H1 (cell line): Measurements from ENCODE around the gene SPTBN5. TPM values are rescaled to one million over a fixed set of nuclear protein-coding genes. Genes with fewer than 3 reads are reported as not detected.

Source experiments
- CTCF ChIA-PET: fragments of 300-600 bp; sonication (Branson Sonifier 250); formaldehyde crosslinking; loops from one replicate; lab custom pipeline; 2021; ENCODE audit not compliant: partially characterized antibody; lab: Charles Lee
- POLR2A ChIA-PET: fragments of 300-600 bp; sonication (Branson Sonifier 250); formaldehyde crosslinking; loops from one replicate; lab custom pipeline; 2021; ENCODE audit warnings: inconsistent platforms; ENCODE audit not compliant: partially characterized antibody; lab: Charles Lee
- DNase-seq, 2 experiments: peaks; one replicate each; pipeline versions ENCODE4 v3.0.0 to v3.0.0-alpha.2; 2010 to 2022; ENCODE audit warnings: low spot score in 2 of 2, low read depth in 1 of 2, mixed read lengths in 1 of 2
- FAIRE-seq: peaks from 2 replicates; lab custom pipeline; 2011; peaks lifted over from hg19 to GRCh38; lab: Jason Lieb, UNC
- H2AFZ ChIP-seq: 2 replicates; pipeline ENCODE4 v1.8.1; 2012; ENCODE audit warnings: low read length, inconsistent platforms
- H2AK5ac ChIP-seq: 2 replicates; pipeline ENCODE4 v1.6.1; 2013; ENCODE audit warnings: low read depth, low read length
- H2BK120ac ChIP-seq: replicated peaks from 2 replicates; pipeline ENCODE3; 2013; ENCODE audit warnings: low read depth, low read length, inconsistent platforms
- H2BK12ac ChIP-seq: 2 replicates; pipeline ENCODE4 v1.6.1; 2013; ENCODE audit warnings: low read depth, low read length
- H2BK15ac ChIP-seq: 2 replicates; pipeline ENCODE4 v1.6.1; 2013; ENCODE audit warnings: low read length
- H2BK20ac ChIP-seq: 2 replicates; pipeline ENCODE4 v1.6.1; 2013; ENCODE audit warnings: low read length
- H2BK5ac ChIP-seq: 2 replicates; pipeline ENCODE4 v1.6.1; 2013; ENCODE audit warnings: low read depth, low read length
- H3K14ac ChIP-seq: 2 replicates; pipeline ENCODE4 v1.6.1; 2013; ENCODE audit warnings: inconsistent platforms; ENCODE audit not compliant: insufficient read length
- H3K18ac ChIP-seq: 2 replicates; pipeline ENCODE4 v1.6.1; 2013; ENCODE audit warnings: low read length; ENCODE audit errors: extremely low read depth
- H3K23ac ChIP-seq: 2 replicates; pipeline ENCODE4 v1.6.1; 2013; ENCODE audit warnings: inconsistent platforms; ENCODE audit not compliant: insufficient read length
- H3K23me2 ChIP-seq: 2 replicates; pipeline ENCODE4 v1.6.1; 2013; ENCODE audit warnings: low read depth, low read length
- H3K27ac ChIP-seq: 2 replicates; pipeline ENCODE4 v1.6.1; 2011; ENCODE audit warnings: low read depth, low read length, inconsistent platforms
- H3K27me3 ChIP-seq, 4 experiments: replicated peaks in 1 of 4; 1 replicate in 1 of 4; 2 replicates in 3 of 4; pipeline versions ENCODE4 v1.6.1 to v1.8.1; 2011 to 2013; ENCODE audit warnings: low read length in 3 of 4, mild to moderate bottlenecking in 3 of 4, inconsistent platforms in 2 of 4, mixed read lengths in 2 of 4, moderate library complexity in 1 of 4; ENCODE audit not compliant: control insufficient read depth in 3 of 4, insufficient read depth in 3 of 4; ENCODE audit errors: extremely low read depth in 1 of 4
- H3K36me3 ChIP-seq, 4 experiments: 2 replicates each; pipeline versions ENCODE4 v1.6.1 to v1.8.1; 2011 to 2013; ENCODE audit warnings: mild to moderate bottlenecking in 4 of 4, low read length in 3 of 4, moderate library complexity in 2 of 4, control low read depth in 1 of 4, inconsistent platforms in 1 of 4; ENCODE audit not compliant: insufficient read depth in 4 of 4, control insufficient read depth in 2 of 4
- H3K4ac ChIP-seq: replicated peaks from 2 replicates; pipeline ENCODE3; 2013; ENCODE audit warnings: low read length, low read depth, mixed read lengths, inconsistent platforms; ENCODE audit not compliant: insufficient read length
- H3K4me1 ChIP-seq, 4 experiments: replicated peaks in 1 of 4; 1 replicate in 1 of 4; 2 replicates in 3 of 4; pipeline versions ENCODE4 v1.6.1 to v1.8.1; 2011 to 2013; ENCODE audit warnings: low read length in 3 of 4, inconsistent platforms in 2 of 4, mixed read lengths in 1 of 4; ENCODE audit not compliant: insufficient read depth in 4 of 4, control insufficient read depth in 3 of 4
- H3K4me2 ChIP-seq, 2 experiments: 2 replicates each; pipeline versions ENCODE4 v1.6.1 to v1.8.1; 2011 to 2013; ENCODE audit warnings: low read depth in 2 of 2, low read length in 2 of 2, control low read depth in 1 of 2, inconsistent platforms in 1 of 2, mild to moderate bottlenecking in 1 of 2; ENCODE audit not compliant: insufficient read depth in 1 of 2
- H3K4me3 ChIP-seq, 4 experiments: fragments of 200-600, 300-600 bp in 1 of 4; sonication (generic), shearing (Covaris generic), sonication (Bioruptor Twin) in 1 of 4; 2 replicates each; pipeline versions ENCODE4 v1.5.1 to v1.8.1; 2011 to 2016; ENCODE audit warnings: low read length in 4 of 4, low read depth in 3 of 4, control low read depth in 2 of 4, inconsistent platforms in 2 of 4, mild to moderate bottlenecking in 2 of 4, mixed read lengths in 1 of 4, moderate library complexity in 1 of 4; ENCODE audit not compliant: insufficient read depth in 2 of 4; ENCODE audit errors: extremely low read depth in 1 of 4
- H3K56ac ChIP-seq: replicated peaks from 2 replicates; pipeline ENCODE3; 2013; ENCODE audit warnings: low read depth, mild to moderate bottlenecking, mixed read lengths, low read length, inconsistent platforms; ENCODE audit not compliant: insufficient read length
- H3K79me1 ChIP-seq: 2 replicates; pipeline ENCODE4 v1.6.1; 2013; ENCODE audit warnings: low read depth, low read length, control low read depth
- H3K79me2 ChIP-seq, 2 experiments: 2 replicates each; pipeline versions ENCODE4 v1.6.1 to v1.8.1; 2012 to 2013; ENCODE audit warnings: low read length in 2 of 2, mild to moderate bottlenecking in 2 of 2, inconsistent platforms in 1 of 2; ENCODE audit not compliant: insufficient read depth in 2 of 2, control insufficient read depth in 1 of 2
- H3K9ac ChIP-seq, 4 experiments: replicated peaks in 1 of 4; 1 replicate in 1 of 4; 2 replicates in 3 of 4; pipeline versions ENCODE4 v1.6.1 to v1.8.1; 2011 to 2013; ENCODE audit warnings: low read depth in 3 of 4, low read length in 3 of 4, control low read depth in 2 of 4, mild to moderate bottlenecking in 2 of 4, moderate library complexity in 2 of 4, inconsistent platforms in 1 of 4; ENCODE audit errors: extremely low read depth in 1 of 4
- H3K9me3 ChIP-seq, 2 experiments: 2 replicates each; pipeline versions ENCODE4 v1.6.1 to v1.8.1; 2012 to 2013; ENCODE audit warnings: mild to moderate bottlenecking in 2 of 2, moderate library complexity in 2 of 2, control low read depth in 1 of 2, inconsistent platforms in 1 of 2, low read depth in 1 of 2, low read length in 1 of 2, mixed read lengths in 1 of 2; ENCODE audit not compliant: insufficient read depth in 2 of 2
- H4K20me1 ChIP-seq, 2 experiments: replicated peaks in 1 of 2; 2 replicates each; pipeline versions ENCODE3 to v1.8.1; 2011 to 2013; ENCODE audit warnings: inconsistent platforms in 2 of 2, low read length in 2 of 2, mild to moderate bottlenecking in 1 of 2; ENCODE audit not compliant: insufficient read depth in 2 of 2, control insufficient read depth in 1 of 2
- H4K5ac ChIP-seq: 2 replicates; pipeline ENCODE4 v1.6.1; 2013; ENCODE audit warnings: low read length, low read depth, mixed read lengths, inconsistent platforms; ENCODE audit not compliant: insufficient read length
- H4K8ac ChIP-seq: 2 replicates; pipeline ENCODE4 v1.8.0; 2013; ENCODE audit warnings: mild to moderate bottlenecking, moderate library complexity, low read length, inconsistent platforms; ENCODE audit not compliant: insufficient read depth; ENCODE audit errors: extremely low read depth
- H4K91ac ChIP-seq: replicated peaks from 2 replicates; pipeline ENCODE3; 2013; ENCODE audit warnings: low read length, mixed read lengths, inconsistent platforms; ENCODE audit not compliant: insufficient read length
- ASH2L ChIP-seq: fragments of 200-600, 300-600 bp; sonication (generic); IDR thresholded peaks from one replicate; pipeline ENCODE4 v1.7.1; 2017; ENCODE audit warnings: low read length
- CEBPB ChIP-seq: IDR thresholded peaks from 2 replicates; pipeline ENCODE4 v1.6.1; 2012; ENCODE audit warnings: low read depth, low read length
- CREB1 ChIP-seq: IDR thresholded peaks from 2 replicates; pipeline ENCODE4 v1.6.1; 2012; ENCODE audit warnings: inconsistent platforms
- GTF2F1 ChIP-seq: IDR thresholded peaks from 2 replicates; pipeline ENCODE4 v1.6.1; 2012; ENCODE audit warnings: low read depth, low read length, improper control_type of control experiment, borderline replicate concordance
- MAX ChIP-seq: IDR thresholded peaks from 2 replicates; pipeline ENCODE4 v1.6.1; 2012; ENCODE audit warnings: inconsistent platforms
- SAP30 ChIP-seq: fragments of 300-600 bp; sonication (generic); IDR thresholded peaks from 2 replicates; pipeline ENCODE4 v1.7.1; 2012; ENCODE audit warnings: low read length, moderate library complexity, mild to moderate bottlenecking, inconsistent platforms; ENCODE audit not compliant: insufficient read depth, insufficient replicate concordance
- SIRT6 ChIP-seq: IDR thresholded peaks from one replicate; pipeline ENCODE4 v1.7.1; 2012; ENCODE audit warnings: low read length, inconsistent platforms
- SUZ12 ChIP-seq: fragments of 200-600 bp; sonication (generic); IDR thresholded peaks from 2 replicates; pipeline ENCODE4 v1.6.1; 2012; ENCODE audit warnings: mild to moderate bottlenecking, inconsistent platforms, low read length, moderate library complexity, mixed read lengths
- TAF1 ChIP-seq: IDR thresholded peaks from 2 replicates; pipeline ENCODE4 v1.6.1; 2011; ENCODE audit warnings: mild to moderate bottlenecking, low read depth, low read length
- TCF12 ChIP-seq: IDR thresholded peaks from 2 replicates; pipeline ENCODE4 v1.6.1; 2011; ENCODE audit warnings: low read depth, mild to moderate bottlenecking, low read length
- WGBS, 2 experiments: shearing (Covaris generic) in 1 of 2; methylation state at CpG; one replicate each; pipeline versions ENCODE4 v1.1.6 to v1.1.7; 2013 to 2015; ENCODE audit warnings: low lambda C conversion rate in 2 of 2, mixed read lengths in 2 of 2, inconsistent platforms in 1 of 2, low coverage in 1 of 2, missing lambda C conversion rate in 1 of 2; ENCODE audit not compliant: insufficient replicate concordance in 2 of 2, insufficient coverage in 1 of 2, insufficient read length in 1 of 2; ENCODE audit errors: extremely low coverage in 1 of 2, missing lambda C conversion rate in 1 of 2; 5-methylcytosine and 5-hydroxymethylcytosine counted together
- polyA plus RNA-seq, 7 experiments: library from polyadenylated mRNA; depleted of rRNA in 3 of 7; stranded (reverse) in 5 of 7; unstranded in 2 of 7; fragments of >200 nt in 5 of 7; fragments of 200-250 nt in 2 of 7; gene quantifications; 1 replicate in 5 of 7; 2 replicates in 1 of 7; 4 replicates in 1 of 7; pipeline versions ENCODE4 v1.2.1 to v1.2.3, GENCODE V29; 2011 to 2013; ENCODE audit warnings: missing spikeins in 2 of 7, mixed read lengths in 2 of 7
- total RNA-seq: library from RNA; stranded (reverse); fragmentation: NEBNext Ultra II Directional; extraction: Animal tissue kit (Norgen Biotek cat#: 25700); gene quantifications from 2 replicates; pipeline ENCODE4 v1.2.1, GENCODE V29; 2021

Gene SPTBN5
- total and polyA plus RNA-seq, 2 of the 8 experiments (the other 6 are each of a cell fraction or from before 2014, with no cell fraction given): 0.32 to 0.84 TPM

GRCh38 chr15:41849861-41850260 is 44.0 kb downstream of the SPTBN5 start:
- H3K23ac ChIP-seq: no peak overlapping the region
- H2BK20ac ChIP-seq: no peak overlapping the region
- no peak overlapping the region for H4K8ac ChIP-seq
- WGBS, 2 experiments: 73% methylated on average over 8 of the region's 8 CpGs; no CpG with 5 or more reads in 1 of the 2 experiments
- H3K9ac ChIP-seq: no peak overlapping the region
- CTCF ChIA-PET: interaction anchor here (1.1 to 3.2 kb wide), 4 partner anchors 8 to 58 kb away, joined by 3 to 16 read pairs (median 6); no protein-coding TSS in a partner anchor
- H4K5ac ChIP-seq: no peak overlapping the region
- no peaks in the 10 kb centered on the region for H4K20me1 ChIP-seq
- no peak overlapping the region for H2BK120ac ChIP-seq
- no peak overlapping the region for H3K4me2 ChIP-seq
- 0 out of 2 replicates have a peak, but pooled peaks cover 2% of the 10 kb centered on the region for H3K23me2 ChIP-seq
- POLR2A ChIA-PET: interaction anchor here (1.1 to 7.2 kb wide), 5 partner anchors 9 to 28 kb away, joined by 3 to 45 read pairs (median 11); partner anchors contain the start of gene PLA2G4B
- no peak overlapping the region for H3K14ac ChIP-seq
- peaks cover 0 to 7% (median 2%) of the 10 kb centered on the region in 4 experiments; a peak in 3 of 8 replicates for H3K36me3 ChIP-seq
- no peak overlapping the region for H4K91ac ChIP-seq
- DNase-seq (no peak), FAIRE-seq (no peak)
- no peak overlapping the region for H2BK15ac ChIP-seq
- no peaks in the 10 kb centered on the region; a peak in 2 of 7 replicates for H3K4me1 ChIP-seq
- no peak overlapping the region for H3K4ac ChIP-seq
- no peak overlapping the region for H2BK12ac ChIP-seq
- H3K27ac ChIP-seq: no peak overlapping the region
- H3K56ac ChIP-seq: no peak overlapping the region
- no peaks in the 10 kb centered on the region for H3K79me1 ChIP-seq
- no peaks in the 10 kb centered on the region for H3K27me3 ChIP-seq
- H3K79me2 ChIP-seq: no peaks in the 10 kb centered on the region
- no peak overlapping the region for H2BK5ac ChIP-seq
- H2AFZ ChIP-seq: no peak overlapping the region
- no peaks in the 10 kb centered on the region for H3K9me3 ChIP-seq
- TF ChIP-seq GTF2F1 (no peak), SAP30 (no peak), CEBPB (no peak), ASH2L (no peak), TCF12 (no peak), TAF1 (no peak), SIRT6 (no peak), CREB1 (no peak), MAX (no peak), SUZ12 (no peak)
- H3K4me3 ChIP-seq: no peak overlapping the region
- no peak overlapping the region for H2AK5ac ChIP-seq
- H3K18ac ChIP-seq: no peak overlapping the region
